ENCODE data around the gene KCNQ1OT1.

The KCNQ1OT1 gene

GRCh38 chr11:2650343-2650867 is 49.4 kb downstream of the KCNQ1OT1 start:
- Histone ChIP-seq H3K9ac (ENCODE audit: low read length) (no peak overlapping the region), H3K4me3 (ENCODE audit: insufficient read depth in 1 of 2, low read depth in 1 of 2, low read length in 2 of 2) (peak overlapping the region in 1 of 2 experiments; percentile 34), H3K4ac (ENCODE audit: low read depth in 1 of 2, low read length in 2 of 2) (no peak overlapping the region), H3K4me2 (ENCODE audit: low read length, poor library complexity, severe bottlenecking) (no peak overlapping the region), H4K91ac (ENCODE audit: low read length) (no peak overlapping the region), H3K14ac (ENCODE audit: low read length in 2 of 2) (no peak overlapping the region), H3K23ac (ENCODE audit: low read length in 2 of 2) (no peak overlapping the region), H2BK12ac (ENCODE audit: low read length in 2 of 2) (no peak overlapping the region), H3K18ac (ENCODE audit: low read depth in 1 of 2, low read length in 2 of 2) (no peak overlapping the region), H2AFZ (ENCODE audit: low read depth, low read length) (no peak overlapping the region), H3K36me3 (ENCODE audit: control insufficient read depth in 1 of 2, insufficient read depth in 2 of 2, low read depth in 1 of 2, low read length in 2 of 2) (peaks cover 0 to 7% of the 10 kb centered on the region in 2 experiments), H2BK5ac (ENCODE audit: low read depth, low read length, poor library complexity, severe bottlenecking) (no peak overlapping the region), H3K27ac (ENCODE audit: low read length, poor library complexity, severe bottlenecking) (no peak overlapping the region), H4K8ac (ENCODE audit: low read length) (no peak overlapping the region), H3K27me3 (ENCODE audit: control insufficient read depth in 1 of 2, insufficient read depth in 1 of 2, low read length in 2 of 2) (no peaks in the 10 kb centered on the region), H3K9me3 (ENCODE audit: control insufficient read depth, low read length) (peaks cover 99% of the 10 kb centered on the region), H3K4me1 (ENCODE audit: control insufficient read depth, insufficient read depth, low read depth, low read length) (no peaks in the 10 kb centered on the region), H2BK120ac (ENCODE audit: low read depth, low read length) (no peak overlapping the region), H2BK15ac (ENCODE audit: low read depth, poor library complexity, severe bottlenecking) (no peak overlapping the region), H3K79me1 (replicated peaks; ENCODE audit: low read length, poor library complexity, severe bottlenecking) (peaks cover 1% of the 10 kb centered on the region), H2AK5ac (ENCODE audit: low read length, severe bottlenecking) (no peak overlapping the region)
- DNase-seq: no peak
- no CpG with 5 or more reads among the region's 2 CpGs for WGBS

- no peak for DNase-seq
- Histone ChIP-seq H2BK5ac (ENCODE audit: low read depth, low read length, poor library complexity, severe bottlenecking) (no peak overlapping the region), H3K4me1 (ENCODE audit: control insufficient read depth, insufficient read depth, low read depth, low read length) (no peaks in the 10 kb centered on the region), H3K14ac (ENCODE audit: low read length in 2 of 2) (no peak overlapping the region), H3K27ac (ENCODE audit: low read length, poor library complexity, severe bottlenecking) (no peak overlapping the region), H2BK15ac (ENCODE audit: low read depth, poor library complexity, severe bottlenecking) (no peak overlapping the region), H2BK120ac (ENCODE audit: low read depth, low read length) (no peak overlapping the region), H3K79me1 (replicated peaks; ENCODE audit: low read length, poor library complexity, severe bottlenecking) (peaks cover 1% of the 10 kb centered on the region), H3K23ac (ENCODE audit: low read length in 2 of 2) (no peak overlapping the region), H3K4me2 (ENCODE audit: low read length, poor library complexity, severe bottlenecking) (no peak overlapping the region), H3K36me3 (ENCODE audit: control insufficient read depth in 1 of 2, insufficient read depth in 2 of 2, low read depth in 1 of 2, low read length in 2 of 2) (peaks cover 0 to 8% of the 10 kb centered on the region in 2 experiments), H3K27me3 (ENCODE audit: control insufficient read depth in 1 of 2, insufficient read depth in 1 of 2, low read length in 2 of 2) (no peaks in the 10 kb centered on the region), H4K8ac (ENCODE audit: low read length) (no peak overlapping the region), H3K4me3 (ENCODE audit: insufficient read depth in 1 of 2, low read depth in 1 of 2, low read length in 2 of 2) (peak overlapping the region in 1 of 2 experiments; percentile 34), H2AFZ (ENCODE audit: low read depth, low read length) (no peak overlapping the region), H2BK12ac (ENCODE audit: low read length in 2 of 2) (no peak overlapping the region), H3K9ac (ENCODE audit: low read length) (no peak overlapping the region), H4K91ac (ENCODE audit: low read length) (no peak overlapping the region), H3K9me3 (ENCODE audit: control insufficient read depth, low read length) (peaks cover 100% of the 10 kb centered on the region), H2AK5ac (ENCODE audit: low read length, severe bottlenecking) (no peak overlapping the region), H3K18ac (ENCODE audit: low read depth in 1 of 2, low read length in 2 of 2) (no peak overlapping the region), H3K4ac (ENCODE audit: low read depth in 1 of 2, low read length in 2 of 2) (no peak overlapping the region)
- no CpG with 5 or more reads among the region's 2 CpGs for WGBS
Observed at GRCh38 chr11:2649848-2650247, 49.9 kb downstream of the KCNQ1OT1 start.

- H2BK120ac ChIP-seq (ENCODE audit: low read depth, low read length): no peak overlapping the region
- H3K9me3 ChIP-seq (ENCODE audit: control insufficient read depth, low read length): peaks cover 100% of the 10 kb centered on the region
- no peak overlapping the region for H2BK12ac ChIP-seq (ENCODE audit: low read length in 2 of 2)
- no peak overlapping the region for H2AFZ ChIP-seq (ENCODE audit: low read depth, low read length)
- H3K36me3 ChIP-seq (ENCODE audit: control insufficient read depth in 1 of 2, insufficient read depth in 2 of 2, low read depth in 1 of 2, low read length in 2 of 2): peaks cover 0 to 8% of the 10 kb centered on the region in 2 experiments
- peaks cover 1% of the 10 kb centered on the region for H3K79me1 ChIP-seq (replicated peaks; ENCODE audit: low read length, poor library complexity, severe bottlenecking)
- H3K9ac ChIP-seq (ENCODE audit: low read length): no peak overlapping the region
- H3K18ac ChIP-seq (ENCODE audit: low read depth in 1 of 2, low read length in 2 of 2): no peak overlapping the region
- no peak overlapping the region for H2BK5ac ChIP-seq (ENCODE audit: low read depth, low read length, poor library complexity, severe bottlenecking)
- no peak overlapping the region for H3K23ac ChIP-seq (ENCODE audit: low read length in 2 of 2)
- peak overlapping the region in 1 of 2 experiments; percentile 21 for H3K4me3 ChIP-seq (ENCODE audit: insufficient read depth in 1 of 2, low read depth in 1 of 2, low read length in 2 of 2)
- no peak for DNase-seq
- H3K4ac ChIP-seq (ENCODE audit: low read depth in 1 of 2, low read length in 2 of 2): no peak overlapping the region
- H3K4me1 ChIP-seq (ENCODE audit: control insufficient read depth, insufficient read depth, low read depth, low read length): no peaks in the 10 kb centered on the region
- H4K8ac ChIP-seq (ENCODE audit: low read length): no peak overlapping the region
- no peak overlapping the region for H2BK15ac ChIP-seq (ENCODE audit: low read depth, poor library complexity, severe bottlenecking)
- H3K14ac ChIP-seq (ENCODE audit: low read length in 2 of 2): no peak overlapping the region
- no peak overlapping the region for H2AK5ac ChIP-seq (ENCODE audit: low read length, severe bottlenecking)
- H3K27ac ChIP-seq (ENCODE audit: low read length, poor library complexity, severe bottlenecking): no peak overlapping the region
- no peak overlapping the region for H3K4me2 ChIP-seq (ENCODE audit: low read length, poor library complexity, severe bottlenecking)
- no peak overlapping the region for H4K91ac ChIP-seq (ENCODE audit: low read length)
- H3K27me3 ChIP-seq (ENCODE audit: control insufficient read depth in 1 of 2, insufficient read depth in 1 of 2, low read length in 2 of 2): no peaks in the 10 kb centered on the region
Observed at GRCh38 chr11:2649400-2649799, 50.4 kb downstream of the KCNQ1OT1 start.

GRCh38 chr11:2647953-2648352 is 51.8 kb downstream of the KCNQ1OT1 start:
- Histone ChIP-seq H3K4me1 (ENCODE audit: control insufficient read depth, insufficient read depth, low read depth, low read length) (no peaks in the 10 kb centered on the region), H3K4ac (ENCODE audit: low read depth in 1 of 2, low read length in 2 of 2) (no peak overlapping the region), H3K14ac (ENCODE audit: low read length in 2 of 2) (no peak overlapping the region), H2BK15ac (ENCODE audit: low read depth, poor library complexity, severe bottlenecking) (no peak overlapping the region), H2AFZ (ENCODE audit: low read depth, low read length) (no peak overlapping the region), H2BK120ac (ENCODE audit: low read depth, low read length) (no peak overlapping the region), H3K79me1 (replicated peaks; ENCODE audit: low read length, poor library complexity, severe bottlenecking) (no peaks in the 10 kb centered on the region), H2AK5ac (ENCODE audit: low read length, severe bottlenecking) (no peak overlapping the region), H3K18ac (ENCODE audit: low read depth in 1 of 2, low read length in 2 of 2) (no peak overlapping the region), H3K27ac (ENCODE audit: low read length, poor library complexity, severe bottlenecking) (no peak overlapping the region), H3K9me3 (ENCODE audit: control insufficient read depth, low read length) (peaks cover 100% of the 10 kb centered on the region), H4K8ac (ENCODE audit: low read length) (no peak overlapping the region), H4K91ac (ENCODE audit: low read length) (no peak overlapping the region), H3K4me3 (ENCODE audit: insufficient read depth in 1 of 2, low read depth in 1 of 2, low read length in 2 of 2) (peak overlapping the region in 1 of 2 experiments; percentile 18), H3K9ac (ENCODE audit: low read length) (no peak overlapping the region), H2BK5ac (ENCODE audit: low read depth, low read length, poor library complexity, severe bottlenecking) (no peak overlapping the region), H3K36me3 (ENCODE audit: control insufficient read depth in 1 of 2, insufficient read depth in 2 of 2, low read depth in 1 of 2, low read length in 2 of 2) (peaks cover 0 to 3% of the 10 kb centered on the region in 2 experiments), H3K4me2 (ENCODE audit: low read length, poor library complexity, severe bottlenecking) (no peak overlapping the region), H3K23ac (ENCODE audit: low read length in 2 of 2) (no peak overlapping the region), H3K27me3 (ENCODE audit: control insufficient read depth in 1 of 2, insufficient read depth in 1 of 2, low read length in 2 of 2) (no peaks in the 10 kb centered on the region), H2BK12ac (ENCODE audit: low read length in 2 of 2) (no peak overlapping the region)
- DNase-seq: no peak
- 83% methylated on average over 4 of the region's 6 CpGs for WGBS

Data from mesenchymal stem cell (in vitro differentiated cells and primary cell).